Measurements from ENCODE around the gene DBNDD1.

Gene DBNDD1

DNA sequence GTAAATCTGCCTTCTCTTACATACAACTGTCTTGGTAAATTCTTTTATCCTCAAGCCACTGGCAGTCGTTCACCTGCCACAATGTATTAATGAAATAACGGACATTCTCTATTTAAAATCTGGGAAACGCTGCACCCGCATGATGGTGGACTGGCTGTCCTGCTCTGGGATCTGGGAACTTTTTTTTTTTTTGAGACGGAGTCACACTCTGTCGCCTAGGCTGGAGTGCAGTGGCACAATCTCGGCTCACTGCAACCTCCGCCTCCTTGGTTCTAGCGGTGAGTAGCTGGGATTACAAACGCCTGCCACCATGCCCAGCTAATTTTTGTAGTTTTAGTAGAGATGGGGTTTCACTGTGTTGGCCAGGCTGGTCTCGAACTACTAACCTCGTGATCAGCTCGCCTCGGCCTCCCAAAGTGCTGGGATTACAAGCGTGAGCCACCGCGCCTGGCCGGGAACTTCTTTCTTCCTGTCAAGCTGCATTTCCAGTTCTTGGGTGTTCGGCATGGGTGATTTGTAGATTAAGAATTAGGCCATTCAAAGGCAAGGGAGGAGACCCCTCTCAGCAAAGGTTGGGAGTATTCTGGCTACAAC lies 29.6 kb upstream of the DBNDD1 start:
- Histone ChIP-seq H3K9me3 (ENCODE audit: low read depth, low read length) (no peaks in the 10 kb centered on the region), H3K27ac (peak overlapping the region; percentile 42; the same call in 1 of the 2 replicates), H3K9ac (ENCODE audit: insufficient read length) (no peak overlapping the region), H3K36me3 (ENCODE audit: insufficient read depth, low read length) (no peaks in the 10 kb centered on the region), H3K4me3 (no peak overlapping the region)
- TF ChIP-seq EZH2 (IDR thresholded peaks at IDR 0.05) (no peak), POLR2AphosphoS5 (IDR thresholded peaks at IDR 0.05; ENCODE audit: borderline replicate concordance, low read depth, low read length) (no peak), FOXP2 (optimal IDR thresholded peaks at IDR 0.05; ENCODE audit: control extremely low read depth, extremely low read length, insufficient read depth) (no peak)
- DNase-seq (ENCODE audit: low read depth, low spot score): no peak

DNA sequence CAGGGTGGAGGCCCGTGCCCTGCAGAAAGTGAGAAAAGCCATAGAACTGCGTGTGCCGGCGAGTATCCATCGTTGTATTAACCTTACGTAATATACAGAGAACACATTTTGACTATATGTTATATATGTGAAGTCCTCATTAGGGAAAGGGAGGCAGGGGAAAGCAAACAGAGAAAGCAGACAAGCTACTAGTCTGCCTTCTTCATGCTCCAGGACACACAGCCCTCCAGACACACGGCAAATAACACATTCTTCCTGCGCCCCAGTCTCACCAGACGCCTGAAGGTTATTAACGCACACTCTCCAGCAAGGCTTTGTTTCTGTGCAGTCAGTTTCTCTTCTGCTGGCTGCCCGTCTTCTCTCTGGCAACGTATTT lies 29.1 kb upstream of the DBNDD1 start:
- Histone ChIP-seq H3K36me3 (ENCODE audit: insufficient read depth, low read length) (no peaks in the 10 kb centered on the region), H3K4me3 (no peak overlapping the region), H3K9ac (ENCODE audit: insufficient read length) (no peak overlapping the region), H3K9me3 (ENCODE audit: low read depth, low read length) (no peaks in the 10 kb centered on the region), H3K27ac (peak overlapping the region; percentile 42; the same call in 1 of the 2 replicates)
- no peak for TF ChIP-seq EZH2 (IDR thresholded peaks at IDR 0.05)
- TF ChIP-seq POLR2AphosphoS5 (IDR thresholded peaks at IDR 0.05; ENCODE audit: borderline replicate concordance, low read depth, low read length): no peak
- TF ChIP-seq FOXP2 (optimal IDR thresholded peaks at IDR 0.05; ENCODE audit: control extremely low read depth, extremely low read length, insufficient read depth): no peak
- DNase-seq (ENCODE audit: low read depth, low spot score): no peak

DNA sequence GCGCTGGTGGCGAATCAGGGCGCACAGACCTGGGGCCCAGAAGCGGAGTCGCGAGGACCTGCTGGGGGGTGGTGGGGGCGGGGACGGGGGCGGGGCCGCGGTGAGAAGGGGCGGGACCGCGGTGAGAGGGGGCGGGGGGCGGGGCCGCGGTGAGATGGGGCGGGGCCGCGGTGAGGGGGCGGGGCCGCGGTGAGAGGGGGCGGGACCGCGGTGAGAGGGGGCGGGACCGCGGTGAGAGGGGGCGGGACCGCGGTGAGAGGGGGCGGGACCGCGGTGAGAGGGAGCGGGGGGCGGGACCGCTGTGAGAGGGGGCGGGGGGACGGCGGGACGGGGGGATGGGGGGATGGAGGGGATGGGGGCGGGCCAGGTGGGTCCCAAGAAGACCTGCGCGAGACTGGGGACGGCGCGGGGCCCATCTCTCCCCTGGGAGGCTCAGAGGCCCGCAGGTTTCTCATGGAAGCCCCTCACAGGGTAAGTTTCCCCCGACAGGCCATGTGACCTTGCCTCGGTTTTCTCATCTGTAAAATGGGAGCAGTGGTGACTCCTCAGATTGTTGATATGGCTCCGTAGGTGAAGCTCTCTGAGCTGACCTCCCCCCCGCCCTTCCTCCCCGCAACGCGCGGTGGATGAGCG lies 28.6 kb upstream of the DBNDD1 start:
- H3K9me3 ChIP-seq (ENCODE audit: low read depth, low read length): no peaks in the 10 kb centered on the region
- DNase-seq (ENCODE audit: low read depth, low spot score): no peak
- H3K36me3 ChIP-seq (ENCODE audit: insufficient read depth, low read length): no peaks in the 10 kb centered on the region
- no peak for TF ChIP-seq FOXP2 (optimal IDR thresholded peaks at IDR 0.05; ENCODE audit: control extremely low read depth, extremely low read length, insufficient read depth)
- no peak for TF ChIP-seq POLR2AphosphoS5 (IDR thresholded peaks at IDR 0.05; ENCODE audit: borderline replicate concordance, low read depth, low read length)
- no peak for TF ChIP-seq EZH2 (IDR thresholded peaks at IDR 0.05)
- peak overlapping the region; percentile 65 for H3K4me3 ChIP-seq
- H3K27ac ChIP-seq: 0 out of 2 replicates have a peak overlapping the region, but pooled peaks have one; percentile 42
- no peak overlapping the region for H3K9ac ChIP-seq (ENCODE audit: insufficient read length)

DNA sequence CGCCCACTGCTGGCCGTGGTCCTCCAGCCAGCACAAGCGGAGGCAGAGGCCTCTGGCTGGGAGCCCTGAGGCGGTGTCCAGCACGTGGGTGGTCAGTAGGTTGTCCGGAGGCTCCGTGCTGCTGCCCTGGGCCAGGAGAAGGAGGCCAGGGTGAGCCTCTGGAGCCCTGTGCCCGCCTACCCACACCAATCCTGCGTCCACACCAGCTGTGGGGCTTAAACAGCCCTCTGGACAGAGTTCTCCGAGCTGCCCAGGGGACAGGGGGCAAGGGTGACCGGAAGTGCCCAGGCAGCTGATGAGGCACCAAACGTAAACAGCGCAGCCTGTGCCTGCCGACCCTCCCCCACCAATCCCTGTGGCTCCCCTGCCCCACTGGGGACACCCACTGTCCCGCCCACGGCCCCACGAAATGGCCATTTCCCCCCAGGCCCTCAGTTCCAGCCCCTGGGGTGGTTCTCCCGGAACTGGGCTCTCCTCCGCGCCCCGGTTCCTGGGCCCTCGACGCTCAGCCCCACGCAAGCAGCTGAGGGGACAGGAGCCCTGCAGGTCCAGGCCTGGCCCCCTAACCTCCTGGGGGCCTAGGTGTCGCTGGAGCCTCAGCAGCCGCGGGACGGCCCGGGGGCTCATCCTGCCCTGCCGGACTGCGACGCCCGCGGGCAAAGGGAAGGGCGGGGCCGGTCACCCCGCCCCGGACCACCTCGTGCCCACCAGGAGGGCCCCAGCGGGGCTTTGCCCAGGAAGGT lies 27.9 kb upstream of the DBNDD1 start:
- no peaks in the 10 kb centered on the region for H3K9me3 ChIP-seq (ENCODE audit: low read depth, low read length)
- DNase-seq (ENCODE audit: low read depth, low spot score): no peak
- peak overlapping the region; percentile 19; the same call in 1 of the 2 replicates for H3K27ac ChIP-seq
- H3K36me3 ChIP-seq (ENCODE audit: insufficient read depth, low read length): no peaks in the 10 kb centered on the region
- no peak for TF ChIP-seq POLR2AphosphoS5 (IDR thresholded peaks at IDR 0.05; ENCODE audit: borderline replicate concordance, low read depth, low read length)
- no peak for TF ChIP-seq EZH2 (IDR thresholded peaks at IDR 0.05)
- no peak for TF ChIP-seq FOXP2 (optimal IDR thresholded peaks at IDR 0.05; ENCODE audit: control extremely low read depth, extremely low read length, insufficient read depth)
- peak overlapping the region; percentile 41 for H3K9ac ChIP-seq (ENCODE audit: insufficient read length)
- H3K4me3 ChIP-seq: peak overlapping the region; percentile 65

DNA sequence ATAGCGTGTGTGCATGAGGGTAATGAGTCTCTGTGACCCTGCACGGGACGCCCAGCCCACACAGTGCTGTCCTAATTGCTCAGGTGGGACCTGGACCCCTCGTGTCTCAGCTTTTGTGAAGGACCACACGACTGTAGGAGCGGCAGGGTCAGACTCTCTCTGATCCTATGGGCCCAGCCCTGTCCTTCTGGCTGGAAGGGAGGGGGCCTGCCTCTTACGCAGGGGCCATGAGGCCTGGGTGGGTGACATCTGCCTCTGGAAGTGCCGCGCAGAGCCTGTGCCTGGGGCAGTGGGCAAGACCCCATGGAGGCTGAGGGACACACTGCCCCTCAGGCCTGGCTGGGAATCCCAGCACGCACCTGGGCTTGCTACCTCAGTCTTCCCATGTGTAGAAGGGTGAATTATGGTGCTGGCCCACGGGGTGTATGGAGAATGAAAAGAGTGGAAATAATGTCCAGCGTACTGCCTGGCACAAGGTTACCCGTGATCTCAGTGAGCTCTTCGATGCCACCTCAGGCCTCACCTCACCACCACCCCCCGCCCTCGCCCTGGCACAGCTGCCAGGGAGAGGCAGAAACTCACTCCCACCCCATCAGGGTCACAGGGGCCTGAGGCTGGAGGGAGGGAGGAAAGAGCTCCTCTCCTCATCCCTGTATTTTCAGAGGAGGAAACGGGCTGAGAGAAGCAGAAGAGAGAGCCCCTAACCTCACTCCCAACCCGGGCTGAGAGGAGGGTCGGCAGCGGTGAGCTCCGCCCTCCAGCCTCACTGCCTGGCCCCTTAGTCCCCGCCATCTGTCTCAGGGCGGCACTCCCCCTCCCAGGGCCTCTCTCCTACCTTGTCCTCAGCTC lies 27.1 kb upstream of the DBNDD1 start:
- Histone ChIP-seq H3K9me3 (ENCODE audit: low read depth, low read length) (no peaks in the 10 kb centered on the region), H3K36me3 (ENCODE audit: insufficient read depth, low read length) (no peaks in the 10 kb centered on the region), H3K4me3 (no peak overlapping the region), H3K27ac (no peak overlapping the region), H3K9ac (ENCODE audit: insufficient read length) (no peak overlapping the region)
- TF ChIP-seq FOXP2 (optimal IDR thresholded peaks at IDR 0.05; ENCODE audit: control extremely low read depth, extremely low read length, insufficient read depth) (no peak), POLR2AphosphoS5 (IDR thresholded peaks at IDR 0.05; ENCODE audit: borderline replicate concordance, low read depth, low read length) (no peak), EZH2 (IDR thresholded peaks at IDR 0.05) (no peak)
- DNase-seq (ENCODE audit: low read depth, low spot score): no peak

DNA sequence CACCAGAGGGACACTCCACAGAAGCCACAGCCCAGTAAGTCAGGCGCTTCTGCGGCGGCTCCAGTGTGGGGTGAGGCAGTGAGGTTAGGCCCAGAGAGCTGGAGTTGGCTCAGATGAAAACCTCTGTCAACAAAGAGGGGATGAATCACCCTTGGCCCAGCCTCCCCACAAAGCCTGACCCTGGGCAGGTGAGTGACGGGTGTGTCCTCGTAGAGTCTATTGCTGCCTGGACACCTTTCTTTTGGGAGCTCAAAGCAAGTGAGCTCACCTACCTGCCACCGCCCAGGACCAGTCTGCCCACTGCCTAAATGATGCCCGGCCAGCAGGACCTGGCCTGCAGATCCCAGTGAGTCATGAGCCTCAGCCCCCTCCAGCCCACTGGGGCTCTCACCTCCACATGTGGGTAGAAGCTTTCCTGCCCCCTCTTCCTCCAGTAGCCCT lies 24.9 kb upstream of the DBNDD1 start:
- Histone ChIP-seq H3K36me3 (ENCODE audit: insufficient read depth, low read length) (no peaks in the 10 kb centered on the region), H3K9ac (ENCODE audit: insufficient read length) (no peak overlapping the region), H3K27ac (no peak overlapping the region), H3K9me3 (ENCODE audit: low read depth, low read length) (no peaks in the 10 kb centered on the region), H3K4me3 (no peak overlapping the region)
- no peak for DNase-seq (ENCODE audit: low read depth, low spot score)
- TF ChIP-seq POLR2AphosphoS5 (IDR thresholded peaks at IDR 0.05; ENCODE audit: borderline replicate concordance, low read depth, low read length) (no peak), FOXP2 (optimal IDR thresholded peaks at IDR 0.05; ENCODE audit: control extremely low read depth, extremely low read length, insufficient read depth) (no peak), EZH2 (IDR thresholded peaks at IDR 0.05) (no peak)

DNA sequence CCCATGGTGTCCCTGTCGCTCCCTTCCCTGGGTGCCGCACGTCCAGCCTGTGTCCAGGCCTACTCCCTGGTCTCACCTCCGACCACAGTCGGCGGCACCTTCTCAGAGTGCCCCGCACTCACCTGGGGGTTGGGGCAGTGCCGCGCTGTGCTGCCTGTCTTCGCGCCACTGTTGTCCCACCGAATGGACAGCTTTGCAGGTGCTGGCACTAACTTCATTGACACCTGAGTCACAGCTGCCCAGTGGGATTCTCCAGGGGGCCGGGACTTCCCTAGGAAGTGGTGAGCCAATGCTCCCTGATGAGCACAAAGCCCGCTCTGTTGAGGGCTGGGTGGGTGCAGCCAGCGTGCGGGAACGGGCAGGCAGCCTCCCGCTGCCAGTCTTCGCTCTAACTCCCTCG lies 24.3 kb upstream of the DBNDD1 start:
- no peak overlapping the region for H3K4me3 ChIP-seq
- no peak overlapping the region for H3K27ac ChIP-seq
- TF ChIP-seq FOXP2 (optimal IDR thresholded peaks at IDR 0.05; ENCODE audit: control extremely low read depth, extremely low read length, insufficient read depth) (no peak), EZH2 (IDR thresholded peaks at IDR 0.05) (no peak), POLR2AphosphoS5 (IDR thresholded peaks at IDR 0.05; ENCODE audit: borderline replicate concordance, low read depth, low read length) (no peak)
- no peaks in the 10 kb centered on the region for H3K9me3 ChIP-seq (ENCODE audit: low read depth, low read length)
- no peak for DNase-seq (ENCODE audit: low read depth, low spot score)
- no peak overlapping the region for H3K9ac ChIP-seq (ENCODE audit: insufficient read length)
- no peaks in the 10 kb centered on the region for H3K36me3 ChIP-seq (ENCODE audit: insufficient read depth, low read length)
